Activated CD4-positive, alpha-beta memory T cell treated with anti-CD3 and anti-CD28 coated beads, Interleukin-2, amount 10 ng/mL, durations not matched to agents 7 days and 5 days (primary cell): Measurements from ENCODE around the gene SLC37A2. TPM values are rescaled to one million over a fixed set of nuclear protein-coding genes. Genes with fewer than 3 reads are reported as not detected.
"Not testable (repeated sequence)": the region's sequence is repeated elsewhere in the genome, so short reads cannot be mapped to it uniquely, and the experiment has no call there.

Experiments used
- CTCF ChIA-PET: fragments of 350-600 bp; sonication (Branson Sonifier 250); formaldehyde crosslinking; loops from one replicate; lab custom pipeline; 2021; ENCODE audit warnings: antibody characterized with exemption, inconsistent platforms; lab: Charles Lee
- POLR2A ChIA-PET: fragments of 350-600 bp; sonication (Branson Sonifier 250); formaldehyde crosslinking; loops from one replicate; lab custom pipeline; 2021; ENCODE audit warnings: antibody characterized with exemption; lab: Charles Lee
- DNase-seq: peaks from one replicate; pipeline ENCODE4 v3.0.0-alpha.2; 2020
- H3K27ac Mint-ChIP-seq: one replicate; pipeline ENCODE4 v1.8.0; 2021; ENCODE audit warnings: mild to moderate bottlenecking, mixed read lengths
- H3K27me3 Mint-ChIP-seq: one replicate; pipeline ENCODE4 v1.8.0; 2021; ENCODE audit warnings: mixed read lengths
- H3K36me3 Mint-ChIP-seq: one replicate; pipeline ENCODE4 v1.8.0; 2021; ENCODE audit warnings: low read depth, mixed read lengths
- H3K4me1 Mint-ChIP-seq: one replicate; pipeline ENCODE4 v1.8.0; 2021; ENCODE audit warnings: mixed read lengths
- H3K4me3 Mint-ChIP-seq: one replicate; pipeline ENCODE4 v1.8.0; 2021; ENCODE audit warnings: mild to moderate bottlenecking, mixed read lengths
- H3K9me3 Mint-ChIP-seq: one replicate; pipeline ENCODE4 v1.8.0; 2021; ENCODE audit warnings: mixed read lengths
- total RNA-seq, 2 experiments: library from RNA; stranded (reverse); gene quantifications; one replicate each; pipeline ENCODE4 v1.2.3, GENCODE V29; 2021

Gene SLC37A2
- total RNA-seq, 2 experiments from 2014 or later: 2.2 to 2.6 TPM

DNA sequence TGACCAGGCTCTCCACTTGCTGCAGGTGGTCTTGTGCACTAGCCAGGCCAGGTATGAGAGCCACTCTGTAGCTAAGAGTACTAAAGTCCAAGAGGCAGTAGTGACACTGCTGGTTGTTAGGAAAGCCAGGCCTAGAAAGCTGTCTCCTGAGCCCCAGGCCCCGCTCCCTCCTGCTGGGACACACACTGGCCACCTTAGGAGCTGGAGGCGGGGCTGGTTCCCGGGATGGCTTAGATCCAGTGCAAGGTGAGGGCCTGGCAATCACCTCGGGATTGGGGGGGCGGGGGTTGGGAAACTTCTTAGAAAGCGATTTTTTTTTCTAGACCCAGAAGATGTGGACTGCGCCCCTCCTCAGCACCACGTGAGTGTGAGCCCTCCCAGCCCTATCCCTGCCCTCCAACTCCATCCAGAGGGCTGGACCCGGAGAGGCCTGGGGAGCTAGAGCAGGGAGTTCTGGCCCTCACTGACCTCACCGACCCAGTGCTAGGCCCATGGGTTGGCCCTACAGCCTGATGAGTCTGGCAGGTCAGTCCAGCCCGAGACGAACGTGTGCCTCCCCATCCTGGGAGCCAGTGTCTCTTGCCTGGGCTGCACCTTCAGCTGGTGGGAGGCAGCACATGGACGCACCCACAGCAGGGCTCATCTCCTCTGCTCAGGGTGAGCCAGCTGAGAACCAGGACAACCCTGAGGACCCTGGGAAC lies 18.1 kb downstream of the SLC37A2 start:
- no peak overlapping the region for H3K27ac Mint-ChIP-seq
- no peak for DNase-seq
- no peaks in the 10 kb centered on the region for H3K9me3 Mint-ChIP-seq
- no peaks in the 10 kb centered on the region for H3K36me3 Mint-ChIP-seq
- CTCF ChIA-PET: no interaction called here
- no peaks in the 10 kb centered on the region for H3K4me1 Mint-ChIP-seq
- no peak overlapping the region for H3K4me3 Mint-ChIP-seq
- POLR2A ChIA-PET: no interaction called here
- H3K27me3 Mint-ChIP-seq: no peaks in the 10 kb centered on the region

DNA sequence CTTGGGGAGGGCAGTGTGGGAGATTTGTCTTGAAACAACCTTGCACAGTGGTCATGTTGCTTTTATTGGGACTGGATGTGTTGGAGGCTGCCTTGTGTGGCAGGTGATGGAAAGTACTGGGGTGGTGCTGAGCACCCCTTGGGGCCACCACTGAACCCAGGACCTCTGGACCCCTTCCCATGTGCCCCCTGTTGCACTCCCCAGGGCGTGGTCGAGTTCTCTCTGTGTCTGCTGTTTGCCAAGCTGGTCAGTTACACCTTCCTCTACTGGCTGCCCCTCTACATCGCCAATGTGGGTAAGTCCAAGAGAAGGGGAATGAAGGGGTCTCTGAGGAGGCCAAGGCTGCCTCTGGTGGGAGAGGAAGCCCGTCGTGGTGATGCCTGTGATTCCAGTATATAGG lies 18.9 kb downstream of the SLC37A2 start:
- H3K4me3 Mint-ChIP-seq: no peak overlapping the region
- H3K27ac Mint-ChIP-seq: no peak overlapping the region
- no peak for DNase-seq
- H3K36me3 Mint-ChIP-seq: no peaks in the 10 kb centered on the region
- ChIA-PET POLR2A (interaction anchor here (1.5 kb wide), 1 partner anchor 29 kb away, joined by 8 read pairs; the partner anchor contains the start of gene TMEM218), CTCF (no interaction called here)
- H3K4me1 Mint-ChIP-seq: no peaks in the 10 kb centered on the region
- H3K9me3 Mint-ChIP-seq: no peaks in the 10 kb centered on the region
- H3K27me3 Mint-ChIP-seq: no peaks in the 10 kb centered on the region

DNA sequence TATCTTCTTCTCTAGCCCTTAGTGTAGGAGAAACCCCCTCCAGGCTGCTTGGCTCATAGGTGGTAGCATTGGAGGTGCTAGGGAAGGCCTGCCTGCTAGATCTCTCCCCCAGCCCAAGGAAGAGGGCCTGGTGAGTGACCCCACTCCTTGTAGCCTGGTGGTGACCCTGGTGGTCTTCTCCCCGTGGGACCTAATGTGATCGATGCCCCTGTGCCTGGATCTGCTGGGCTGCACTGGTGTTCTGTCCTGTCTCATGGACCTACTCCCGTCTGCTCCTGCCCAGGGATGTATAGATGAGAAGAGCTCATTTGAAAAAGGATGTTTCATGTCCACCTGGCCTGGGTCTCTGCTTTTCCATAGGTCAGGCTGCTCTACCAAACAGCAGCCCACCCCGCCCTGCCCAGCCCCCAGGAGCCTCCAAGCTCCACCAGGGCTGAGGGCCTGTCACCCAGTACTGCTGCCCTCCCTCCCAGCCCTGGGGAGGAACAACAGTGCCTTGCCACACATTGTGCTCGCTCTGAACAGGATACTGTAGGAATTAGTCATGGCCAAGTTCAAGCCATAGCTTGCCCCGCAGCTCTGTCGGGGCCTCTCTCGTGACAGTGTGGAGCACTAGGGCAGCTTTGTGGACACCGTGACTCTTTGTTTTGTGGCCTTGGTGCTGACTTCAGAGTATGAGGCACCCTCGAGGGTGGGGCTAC lies 19.7 kb downstream of the SLC37A2 start:
- POLR2A ChIA-PET: interaction anchor here (1.5 kb wide), 1 partner anchor 28 kb away, joined by 8 read pairs; the partner anchor contains the start of gene TMEM218
- no peaks in the 10 kb centered on the region for H3K4me1 Mint-ChIP-seq
- CTCF ChIA-PET: no interaction called here
- H3K36me3 Mint-ChIP-seq: no peaks in the 10 kb centered on the region
- H3K27ac Mint-ChIP-seq: no peak overlapping the region
- no peaks in the 10 kb centered on the region for H3K27me3 Mint-ChIP-seq
- no peaks in the 10 kb centered on the region for H3K9me3 Mint-ChIP-seq
- no peak for DNase-seq
- H3K4me3 Mint-ChIP-seq: no peak overlapping the region

DNA sequence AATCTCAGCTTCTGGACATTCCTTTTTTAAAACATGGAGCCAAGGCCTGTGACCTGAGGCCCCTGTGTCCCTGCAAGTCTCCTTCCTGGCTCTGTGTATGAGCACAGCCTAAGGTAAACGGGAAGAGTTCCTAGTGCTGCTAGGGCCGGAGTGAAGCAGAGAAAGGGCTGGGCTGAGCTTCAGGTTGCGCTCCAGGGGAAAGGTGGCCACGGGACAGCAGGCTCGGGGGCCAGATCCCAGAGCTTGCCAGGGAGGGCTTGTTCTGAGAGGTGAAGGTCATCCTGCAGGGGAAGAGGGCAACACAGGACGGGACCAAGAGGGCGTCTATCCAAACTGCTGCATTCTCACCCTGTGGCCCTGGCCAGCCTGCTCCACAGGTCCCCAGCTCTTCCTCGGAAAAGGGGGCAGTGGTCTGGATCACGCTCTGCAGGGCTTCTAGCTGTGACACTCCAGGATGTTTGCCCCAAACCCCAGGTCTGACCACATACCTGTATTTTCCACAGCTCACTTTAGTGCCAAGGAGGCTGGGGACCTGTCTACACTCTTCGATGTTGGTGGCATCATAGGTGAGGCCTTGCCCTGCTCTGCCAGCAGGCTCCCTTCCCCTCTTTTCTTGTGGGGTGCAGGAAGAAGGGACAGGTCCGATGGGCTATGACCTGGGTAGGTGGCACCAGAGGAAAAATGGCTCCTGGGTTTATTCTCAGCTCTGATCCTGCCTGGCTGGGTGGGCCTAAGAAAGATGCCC lies 20.4 kb downstream of the SLC37A2 start:
- no peak overlapping the region for H3K4me3 Mint-ChIP-seq
- no peaks in the 10 kb centered on the region for H3K4me1 Mint-ChIP-seq
- POLR2A ChIA-PET: interaction anchor here (1.5 kb wide), 1 partner anchor 28 kb away, joined by 8 read pairs; the partner anchor contains the start of gene TMEM218
- H3K27ac Mint-ChIP-seq: no peak overlapping the region
- DNase-seq: no peak
- H3K27me3 Mint-ChIP-seq: no peaks in the 10 kb centered on the region
- no peaks in the 10 kb centered on the region for H3K36me3 Mint-ChIP-seq
- no peaks in the 10 kb centered on the region for H3K9me3 Mint-ChIP-seq
- CTCF ChIA-PET: no interaction called here

DNA sequence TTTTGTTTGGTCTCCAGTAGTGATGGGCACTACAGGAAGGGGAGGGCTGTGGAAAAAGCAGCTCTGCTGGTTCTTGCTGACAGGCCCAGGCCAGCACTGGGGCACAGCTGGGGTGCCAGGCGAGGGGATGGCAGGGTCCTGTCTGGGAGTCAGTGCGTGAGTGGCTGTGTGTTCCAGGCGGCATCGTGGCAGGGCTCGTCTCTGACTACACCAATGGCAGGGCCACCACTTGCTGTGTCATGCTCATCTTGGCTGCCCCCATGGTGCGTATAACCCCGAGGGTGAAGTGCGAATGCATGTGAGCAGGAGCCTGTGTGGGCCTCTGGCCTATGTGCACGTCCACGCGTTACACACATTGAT lies 20.9 kb downstream of the SLC37A2 start:
- CTCF ChIA-PET: no interaction called here
- no peak overlapping the region for H3K27ac Mint-ChIP-seq
- POLR2A ChIA-PET: no interaction called here
- H3K4me3 Mint-ChIP-seq: no peak overlapping the region
- H3K9me3 Mint-ChIP-seq: no peaks in the 10 kb centered on the region
- H3K36me3 Mint-ChIP-seq: no peaks in the 10 kb centered on the region
- no peaks in the 10 kb centered on the region for H3K4me1 Mint-ChIP-seq
- H3K27me3 Mint-ChIP-seq: no peaks in the 10 kb centered on the region
- DNase-seq: no peak

DNA sequence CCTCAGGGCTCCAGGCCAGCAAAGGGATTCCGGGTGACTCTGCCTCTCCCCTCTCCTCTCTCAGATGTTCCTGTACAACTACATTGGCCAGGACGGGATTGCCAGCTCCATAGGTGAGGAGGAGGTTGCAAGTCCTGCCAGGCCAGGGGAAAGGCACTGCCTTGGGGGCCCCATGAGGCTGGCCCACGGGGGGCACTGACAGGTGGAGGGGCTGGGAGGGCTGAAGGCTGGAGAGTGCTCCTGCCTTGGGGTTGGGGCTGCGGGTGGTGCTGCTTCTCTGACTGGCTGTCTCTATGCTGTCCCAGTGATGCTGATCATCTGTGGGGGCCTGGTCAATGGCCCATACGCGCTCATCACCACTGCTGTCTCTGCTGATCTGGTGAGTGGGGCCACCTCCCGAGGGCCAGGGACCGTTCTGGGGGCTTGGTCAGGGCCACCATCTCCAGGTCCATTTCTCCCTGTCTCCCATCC lies 21.7 kb downstream of the SLC37A2 start:
- no peak overlapping the region for H3K4me3 Mint-ChIP-seq
- no peaks in the 10 kb centered on the region for H3K4me1 Mint-ChIP-seq
- no peak overlapping the region for H3K27ac Mint-ChIP-seq
- DNase-seq: no peak
- no peaks in the 10 kb centered on the region for H3K36me3 Mint-ChIP-seq
- no peaks in the 10 kb centered on the region for H3K27me3 Mint-ChIP-seq
- no peaks in the 10 kb centered on the region for H3K9me3 Mint-ChIP-seq
- ChIA-PET CTCF (no interaction called here), POLR2A (no interaction called here)

DNA sequence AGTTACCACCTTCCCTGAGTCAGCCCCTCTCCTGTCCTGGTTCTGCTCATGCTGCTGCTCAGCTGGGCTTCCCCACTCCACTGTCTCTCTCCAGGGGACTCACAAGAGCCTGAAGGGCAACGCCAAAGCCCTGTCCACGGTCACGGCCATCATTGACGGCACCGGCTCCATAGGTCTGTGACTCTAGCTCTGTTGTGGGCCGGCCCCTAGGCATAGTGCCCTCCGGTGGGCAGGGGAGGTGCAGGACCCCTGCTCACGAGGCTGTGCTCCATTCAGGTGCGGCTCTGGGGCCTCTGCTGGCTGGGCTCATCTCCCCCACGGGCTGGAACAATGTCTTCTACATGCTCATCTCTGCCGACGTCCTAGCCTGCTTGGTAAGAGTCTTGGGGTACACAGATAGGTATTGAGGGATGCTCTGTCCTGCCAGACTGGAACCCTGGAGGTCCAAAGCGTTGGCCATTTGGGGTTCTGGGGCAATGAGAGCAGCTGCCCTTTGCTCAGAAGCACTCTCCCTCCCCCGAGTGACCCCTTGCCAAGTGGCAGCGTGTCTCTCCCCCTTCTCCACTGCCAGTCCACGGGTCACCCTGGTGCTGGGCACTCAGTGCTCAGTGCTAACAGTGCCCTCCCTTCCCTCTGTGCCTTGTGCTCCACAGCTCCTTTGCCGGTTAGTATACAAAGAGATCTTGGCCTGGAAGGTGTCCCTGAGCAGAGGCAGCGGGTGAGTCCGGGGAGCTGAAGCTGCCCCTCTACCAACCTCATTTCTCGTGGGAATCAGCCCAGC lies 22.4 kb downstream of the SLC37A2 start:
- Mint-ChIP-seq H3K27ac (no peak overlapping the region), H3K9me3 (no peaks in the 10 kb centered on the region), H3K27me3 (no peaks in the 10 kb centered on the region), H3K4me1 (no peaks in the 10 kb centered on the region), H3K36me3 (no peaks in the 10 kb centered on the region), H3K4me3 (no peak overlapping the region)
- DNase-seq: no peak
- ChIA-PET POLR2A (no interaction called here), CTCF (no interaction called here)

DNA sequence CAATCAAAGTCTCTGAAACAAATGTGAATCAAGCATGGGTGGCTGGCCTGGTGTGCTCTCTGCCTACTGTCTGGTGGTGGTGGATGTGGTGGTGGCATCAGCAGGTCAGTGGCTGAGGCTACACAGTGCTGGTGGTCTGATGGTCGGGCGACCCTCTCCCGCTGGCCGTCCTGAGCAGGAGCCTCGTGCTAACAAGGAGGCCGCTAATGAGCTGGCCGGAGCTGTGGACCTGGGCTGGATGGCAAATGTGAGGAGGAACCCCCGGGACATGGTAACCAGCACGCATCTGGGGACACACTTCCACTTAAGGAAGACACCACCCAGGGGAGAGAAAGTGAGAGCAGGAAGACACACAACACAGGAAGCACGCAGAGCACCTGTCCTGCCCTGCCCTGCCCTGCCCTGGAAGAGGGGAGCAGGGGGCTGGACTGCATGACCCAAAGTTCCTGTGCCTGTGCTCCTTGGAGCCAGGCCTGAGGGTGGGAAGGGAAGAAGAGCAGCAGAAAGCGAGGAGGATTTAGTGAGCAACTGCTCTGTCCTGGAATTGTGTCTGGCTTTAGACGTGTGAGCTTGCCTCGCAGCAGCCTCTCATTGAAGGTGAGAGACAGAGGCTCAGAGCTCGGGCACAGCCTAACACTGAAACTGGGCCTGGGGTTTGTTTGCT lies 23.7 kb downstream of the SLC37A2 start:
- POLR2A ChIA-PET: no interaction called here
- Mint-ChIP-seq H3K36me3 (no peaks in the 10 kb centered on the region), H3K27ac (no peak overlapping the region), H3K4me1 (no peaks in the 10 kb centered on the region), H3K27me3 (no peaks in the 10 kb centered on the region), H3K4me3 (no peak overlapping the region), H3K9me3 (no peaks in the 10 kb centered on the region)
- no peak for DNase-seq
- CTCF ChIA-PET: no interaction called here

DNA sequence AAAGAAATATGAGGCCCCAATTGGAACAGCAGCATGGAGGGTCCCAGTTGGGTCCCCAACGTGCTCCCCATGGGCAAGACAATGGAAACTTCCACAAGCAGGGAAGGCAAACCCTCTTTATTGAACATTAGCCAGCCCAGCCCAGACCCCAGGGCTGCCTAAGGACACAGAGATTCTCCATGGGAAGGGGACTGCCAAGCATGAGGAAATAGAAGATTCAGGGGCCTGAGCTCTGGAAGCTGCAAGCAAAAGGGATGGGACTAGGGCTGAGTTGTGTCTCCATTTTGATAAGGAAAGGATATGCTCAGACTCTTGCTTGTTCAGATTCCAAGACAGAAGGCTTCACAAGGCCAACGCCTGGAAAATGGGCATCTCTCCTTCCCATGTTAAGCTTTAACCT lies 25.0 kb downstream of the SLC37A2 start:
- POLR2A ChIA-PET: no interaction called here
- H3K27me3 Mint-ChIP-seq: no peaks in the 10 kb centered on the region
- no peaks in the 10 kb centered on the region for H3K4me1 Mint-ChIP-seq
- no peak overlapping the region for H3K4me3 Mint-ChIP-seq
- no peaks in the 10 kb centered on the region for H3K9me3 Mint-ChIP-seq
- no peak overlapping the region for H3K27ac Mint-ChIP-seq
- CTCF ChIA-PET: interaction anchor here (1.0 to 1.7 kb wide), 2 partner anchors 10 to 362 kb away, joined by 3 to 5 read pairs; no protein-coding TSS in a partner anchor
- no peak for DNase-seq
- no peaks in the 10 kb centered on the region for H3K36me3 Mint-ChIP-seq

DNA sequence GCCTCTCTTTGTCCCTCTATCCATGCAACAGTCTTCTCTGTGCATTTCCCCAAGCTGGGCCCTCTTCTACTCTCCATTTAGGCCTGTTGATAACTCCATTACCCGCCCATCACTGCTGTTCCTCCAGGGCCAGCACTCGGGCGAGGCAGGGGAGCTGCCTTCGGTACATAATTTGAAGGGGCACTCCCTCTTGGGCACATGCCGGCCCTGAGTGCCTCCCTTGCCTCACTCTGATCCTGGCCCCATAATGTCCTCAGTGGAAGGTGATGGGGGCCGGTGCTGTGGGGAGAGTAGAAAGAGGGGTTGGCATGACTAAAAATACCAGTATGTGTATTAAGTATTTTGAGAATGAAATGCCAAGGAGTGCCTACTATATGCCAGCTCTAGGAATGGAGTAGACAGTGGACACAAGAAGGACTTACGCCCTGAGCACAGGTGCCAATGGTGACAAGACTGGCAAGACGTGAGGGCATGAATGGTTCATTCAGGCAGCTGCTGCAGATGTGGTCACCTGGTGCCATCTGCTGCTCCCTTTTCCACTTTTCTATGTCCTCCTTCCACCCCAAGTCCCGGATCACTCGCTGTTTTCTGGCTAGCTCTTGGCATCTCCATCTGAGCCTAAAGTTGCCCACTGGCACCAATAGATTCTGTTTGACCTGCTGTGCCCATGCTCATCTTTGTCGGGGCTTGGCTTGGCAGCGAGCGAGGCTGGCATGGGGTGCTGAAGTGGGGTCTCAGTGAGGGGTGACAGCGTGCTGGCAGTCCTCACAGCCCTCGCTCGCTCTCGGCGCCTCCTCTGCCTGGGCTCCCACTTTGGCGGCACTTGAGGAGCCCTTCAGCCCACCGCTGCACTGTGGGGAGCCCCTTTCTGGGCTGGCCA lies 25.7 kb downstream of the SLC37A2 start:
- Mint-ChIP-seq H3K27me3 (no peaks in the 10 kb centered on the region), H3K36me3 (no peaks in the 10 kb centered on the region), H3K4me1 (no peaks in the 10 kb centered on the region), H3K27ac (no peak overlapping the region), H3K9me3 (no peaks in the 10 kb centered on the region), H3K4me3 (no peak overlapping the region)
- CTCF ChIA-PET: interaction anchor here (1.0 to 1.7 kb wide), 2 partner anchors 11 to 362 kb away, joined by 3 to 5 read pairs; no protein-coding TSS in a partner anchor
- no peak for DNase-seq
- POLR2A ChIA-PET: no interaction called here

DNA sequence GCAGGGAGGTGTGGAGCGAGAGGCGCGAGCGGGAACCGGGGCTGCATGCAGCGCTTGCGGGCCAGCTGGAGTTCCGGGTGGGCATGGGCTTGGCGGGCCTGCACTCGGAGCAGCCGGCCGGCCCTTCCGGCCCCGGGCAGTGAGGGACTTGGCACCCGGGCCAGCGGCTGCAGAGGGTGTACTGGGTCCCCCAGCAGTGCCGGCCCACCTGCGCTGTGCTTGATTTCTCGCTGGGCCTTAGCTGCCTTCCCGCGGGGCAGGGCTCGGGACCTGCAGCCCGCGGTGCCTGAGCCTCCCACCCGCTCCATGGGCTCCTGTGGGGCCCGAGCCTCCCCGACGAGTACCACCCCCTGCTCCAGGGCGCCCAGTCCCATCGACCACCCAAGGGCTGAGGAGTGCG lies 26.4 kb downstream of the SLC37A2 start:
- H3K36me3 Mint-ChIP-seq, H3K9me3 Mint-ChIP-seq, H3K4me3 Mint-ChIP-seq, H3K27me3 Mint-ChIP-seq, H3K4me1 Mint-ChIP-seq, H3K27ac Mint-ChIP-seq, POLR2A ChIA-PET, DNase-seq: not testable (repeated sequence)
- CTCF ChIA-PET: interaction anchor here (2.6 kb wide), 1 partner anchor 51 kb away, joined by 21 read pairs; no protein-coding TSS in a partner anchor
